Thoracic aorta (tissue), 2 donors: Measurements from ENCODE around the gene GATB. TPM values are rescaled to one million over a fixed set of nuclear protein-coding genes. Genes with fewer than 3 reads are reported as not detected.

Source experiments
- ATAC-seq: fragments of 150-250 bp; one replicate; pipeline ENCODE4 v1.8.0; 2017; ENCODE audit warnings: low read depth; ENCODE audit not compliant: insufficient number of reproducible peaks, low FRiP score
- DNase-seq: peaks from one replicate; pipeline ENCODE4 v3.0.0-alpha.2; 2020; ENCODE audit warnings: low spot score
- H3K27ac ChIP-seq, 2 donors: fragments of 200-600 bp; sonication (generic); 1 replicate in 1 of 2; 2 replicates in 1 of 2; pipeline ENCODE4 v1.5.1; 2016; ENCODE audit warnings: mild to moderate bottlenecking in 2 of 2, moderate library complexity in 2 of 2
- H3K27me3 ChIP-seq: fragments of 200-600 bp; sonication (generic); replicated peaks from 2 replicates; pipeline ENCODE4 v1.6.0; 2016; ENCODE audit warnings: mild to moderate bottlenecking; ENCODE audit not compliant: insufficient read depth
- H3K36me3 ChIP-seq: fragments of 200-600 bp; sonication (generic); one replicate; pipeline ENCODE4 v1.5.1; 2016
- H3K4me1 ChIP-seq, 2 donors: fragments of 200-600 bp; sonication (generic); 1 replicate in 1 of 2; 2 replicates in 1 of 2; pipeline versions ENCODE4 v1.5.1 to v1.6.0; 2016; ENCODE audit warnings: low read depth in 2 of 2, mild to moderate bottlenecking in 1 of 2; ENCODE audit not compliant: control insufficient read depth in 1 of 2
- H3K4me3 ChIP-seq: fragments of 200-600 bp; sonication (generic); 2 replicates; pipeline ENCODE4 v1.5.1; 2016; ENCODE audit warnings: mild to moderate bottlenecking
- H3K9me3 ChIP-seq: fragments of 200-600 bp; sonication (generic); 2 replicates; pipeline ENCODE4 v1.5.1; 2016
- CTCF ChIP-seq: fragments of 200-600 bp; sonication (generic); IDR thresholded peaks from one replicate; pipeline ENCODE4 v1.5.1; 2019; ENCODE audit warnings: antibody characterized with exemption
- total RNA-seq, 2 donors: library from RNA; depleted of rRNA; stranded (reverse); fragments of >200 nt; gene quantifications; one replicate each; pipeline versions ENCODE4 v1.1.0 to v1.2.3, GENCODE V29; 2016

GATB gene
- total RNA-seq, 2 donors from 2014 or later, result 7.7 to 27.2 TPM

DNA sequence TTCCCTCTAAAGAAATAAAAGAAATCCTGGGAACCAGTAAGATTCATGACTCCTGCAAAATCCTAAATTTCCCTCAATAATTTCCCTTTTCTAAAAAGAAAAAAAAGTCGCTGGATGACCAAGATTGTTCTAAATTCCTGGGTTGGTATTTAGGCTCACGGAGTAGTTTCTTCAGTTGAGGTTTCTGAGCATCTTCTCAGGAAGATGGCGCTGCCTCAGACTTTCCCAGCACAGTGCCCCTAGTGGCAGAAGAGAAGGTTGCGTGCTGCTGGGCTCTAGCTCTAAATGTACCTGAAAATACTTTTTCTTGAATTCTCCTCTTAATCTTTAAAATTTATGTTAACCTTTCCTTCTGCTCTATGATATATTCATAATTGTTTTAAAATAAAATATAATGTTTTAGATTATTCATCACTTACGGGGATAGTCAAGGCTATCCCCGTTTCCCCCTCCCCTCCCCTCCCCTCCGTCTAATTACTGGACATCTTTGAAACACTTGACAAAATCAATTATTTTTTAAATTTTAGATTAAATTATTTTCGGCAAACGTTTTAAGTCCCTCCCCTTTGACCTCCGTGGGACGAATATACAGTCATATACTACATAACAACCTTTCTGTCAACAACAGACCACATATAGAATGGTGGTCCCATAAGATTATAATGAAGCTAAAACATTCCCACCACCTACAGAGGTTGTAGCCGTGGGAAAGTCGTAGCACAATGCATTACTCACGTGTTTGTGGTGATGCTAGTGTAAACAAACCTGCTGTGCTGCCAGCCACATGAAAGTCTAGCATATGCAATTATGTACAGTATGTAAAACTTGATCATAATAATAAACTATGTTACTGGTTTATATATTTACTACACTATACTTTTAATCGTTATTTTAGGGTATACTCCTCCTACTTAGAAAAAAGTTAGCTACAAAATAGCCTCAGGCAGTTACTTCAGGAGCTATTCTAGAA, 41.0 kb upstream of the GATB start:
- H3K9me3 ChIP-seq, result no peaks in the 10 kb centered on the region
- no peak for ATAC-seq
- TF ChIP-seq CTCF, result peak; percentile 53
- H3K27ac ChIP-seq, result no peak overlapping the region
- DNase-seq, result no peak
- peaks cover under 1 to 7% of the 10 kb centered on the region in 2 donors for H3K4me1 ChIP-seq
- no peaks in the 10 kb centered on the region for H3K36me3 ChIP-seq
- no peak overlapping the region for H3K4me3 ChIP-seq
- no peaks in the 10 kb centered on the region for H3K27me3 ChIP-seq

DNA sequence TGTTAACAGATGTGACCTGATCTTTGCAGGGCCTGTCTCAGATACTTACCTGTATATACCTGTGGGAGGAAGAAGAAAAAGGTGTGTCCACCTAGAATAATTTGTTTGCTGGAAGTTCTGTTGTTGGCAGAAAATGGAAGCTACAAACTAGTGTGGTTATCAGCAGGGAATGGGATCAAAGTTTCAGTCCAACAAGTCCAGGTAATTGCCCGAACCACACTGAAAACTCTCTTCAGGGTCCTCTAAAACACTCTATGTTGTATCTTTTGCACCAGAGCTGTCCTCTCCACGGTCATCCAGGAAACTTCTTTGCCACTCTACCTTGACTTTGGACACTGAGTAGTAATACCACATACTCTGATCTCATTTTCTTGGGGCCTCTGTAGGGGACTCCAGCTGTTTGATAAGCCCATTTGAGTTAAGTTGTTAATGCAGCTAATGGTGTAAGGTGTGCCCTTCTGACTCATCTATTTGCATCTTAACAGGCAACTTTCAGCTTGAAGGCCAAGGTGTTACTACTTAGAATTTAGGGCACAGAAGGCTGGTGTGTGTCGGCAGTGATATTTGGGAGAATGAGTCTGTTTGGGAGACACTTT, 38.7 kb upstream of the GATB start:
- DNase-seq, result no peak
- H3K27me3 ChIP-seq, result no peaks in the 10 kb centered on the region
- H3K4me1 ChIP-seq, result no peaks in the 10 kb centered on the region
- H3K4me3 ChIP-seq, result no peak overlapping the region
- no peaks in the 10 kb centered on the region for H3K9me3 ChIP-seq
- TF ChIP-seq CTCF, result no peak
- H3K36me3 ChIP-seq, result no peaks in the 10 kb centered on the region
- no peak overlapping the region for H3K27ac ChIP-seq
- no peak for ATAC-seq

DNA sequence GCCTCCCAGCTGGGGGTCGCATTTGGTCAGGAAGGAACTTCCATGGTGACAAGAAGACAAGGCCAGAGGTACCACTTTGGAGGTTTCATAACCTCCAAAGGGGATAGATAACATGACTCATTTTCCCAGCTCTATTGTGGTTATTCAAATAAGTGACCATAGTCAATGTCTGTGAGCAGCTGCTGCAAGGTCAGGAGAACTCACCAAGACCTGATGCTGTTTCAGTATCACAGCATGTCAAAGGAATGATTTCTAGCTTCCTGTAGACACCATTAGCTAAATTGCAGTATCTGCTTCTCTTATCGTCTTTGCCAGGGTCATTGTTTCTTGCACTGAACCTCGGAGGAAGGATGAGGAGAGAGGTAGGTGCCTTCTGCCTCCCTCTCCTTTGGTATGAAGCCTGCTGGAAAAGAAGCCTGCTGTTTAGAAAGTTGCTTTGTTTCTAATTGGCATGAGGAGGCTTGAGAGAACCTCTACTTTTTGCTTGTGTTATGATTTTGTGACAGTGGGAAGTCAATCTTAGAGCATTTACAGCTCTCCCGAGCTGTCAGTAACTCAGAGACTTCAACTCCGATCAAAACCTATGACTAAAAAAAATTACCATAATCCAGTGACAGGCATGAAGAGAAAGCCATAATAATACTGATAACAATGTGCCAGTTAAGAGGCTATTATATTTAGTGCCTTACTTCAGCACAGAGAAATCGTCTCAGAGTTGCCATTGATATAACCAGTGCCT, 38.0 kb upstream of the GATB start:
- ATAC-seq (no peak), DNase-seq (no peak)
- Histone ChIP-seq H3K9me3 (no peaks in the 10 kb centered on the region), H3K4me3 (no peak overlapping the region), H3K36me3 (no peaks in the 10 kb centered on the region), H3K27ac (no peak overlapping the region), H3K4me1 (no peaks in the 10 kb centered on the region), H3K27me3 (no peaks in the 10 kb centered on the region)
- TF ChIP-seq CTCF, result no peak

DNA sequence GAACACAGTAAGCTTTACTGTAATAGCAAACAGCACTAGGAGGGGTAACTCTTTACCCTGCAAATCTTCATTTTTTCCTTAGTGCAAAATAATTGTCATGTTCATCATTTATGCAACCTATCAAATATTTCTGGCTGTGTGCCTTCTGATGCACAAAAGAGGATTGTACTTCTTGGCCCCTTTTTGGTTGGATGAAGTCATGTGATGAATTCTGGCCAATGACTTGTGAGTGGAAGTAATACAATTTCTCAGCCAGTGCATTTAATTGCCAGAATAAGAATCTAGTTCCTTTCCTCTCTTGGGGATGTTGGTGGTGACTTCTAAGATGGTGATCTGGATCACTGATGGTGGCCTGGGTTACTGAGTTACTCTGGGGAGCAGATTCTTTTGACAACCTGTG, 37.0 kb upstream of the GATB start:
- Histone ChIP-seq H3K27ac (no peak overlapping the region), H3K27me3 (no peaks in the 10 kb centered on the region), H3K36me3 (no peaks in the 10 kb centered on the region), H3K4me3 (no peak overlapping the region), H3K9me3 (no peaks in the 10 kb centered on the region), H3K4me1 (no peaks in the 10 kb centered on the region)
- ATAC-seq (no peak), DNase-seq (no peak)
- no peak for TF ChIP-seq CTCF

- H3K9me3 ChIP-seq, result no peaks in the 10 kb centered on the region
- no peak for DNase-seq
- H3K4me3 ChIP-seq, result no peak overlapping the region
- no peaks in the 10 kb centered on the region for H3K27me3 ChIP-seq
- no peaks in the 10 kb centered on the region for H3K36me3 ChIP-seq
- H3K4me1 ChIP-seq, result no peaks in the 10 kb centered on the region
- no peak for TF ChIP-seq CTCF
- no peak overlapping the region for H3K27ac ChIP-seq
- ATAC-seq, result no peak
These were observed 36.3 kb upstream of the GATB start for GRCh38 chr4:151797131-151797530.
